A549 (cell line): ENCODE measurements around the gene ZNF560. TPM values are rescaled to one million over a fixed set of nuclear protein-coding genes. Genes with fewer than 3 reads are reported as not detected.

Source experiments
- ATAC-seq, 2 experiments: fragments of 200-7000 bp in 1 of 2; fragments of >200 bp in 1 of 2; cut with Nextera tagmentation in 1 of 2; cut with Tn5 transposase in 1 of 2; 3 replicates each; pipeline versions ENCODE4 v1.8.0 to v1.9.1; 2018 to 2020; ENCODE audit warnings: mild to moderate bottlenecking in 1 of 2, moderate library complexity in 1 of 2
- CTCF ChIA-PET: fragments of 300-600 bp; sonication (Branson Sonifier 250); formaldehyde crosslinking; extraction: SDS; loops from one replicate; lab custom pipeline; 2021; ENCODE audit warnings: antibody characterized with exemption, inconsistent platforms; lab: Yijun Ruan, JAX
- POLR2A ChIA-PET: fragments of 350-600 bp; formaldehyde crosslinking; extraction: SDS; loops from one replicate; lab custom pipeline; 2021; ENCODE audit warnings: antibody characterized with exemption, inconsistent platforms; lab: Yijun Ruan, JAX
- DNase-seq, 2 experiments: peaks; one replicate each; pipeline versions ENCODE4 v3.0.0 to v3.0.0-alpha.2; 2011 to 2016; ENCODE audit warnings: low read depth in 1 of 2, low spot score in 1 of 2
- FAIRE-seq: peaks from 2 replicates; lab custom pipeline; 2011; peaks lifted over from hg19 to GRCh38; lab: Jason Lieb, UNC
- H3K27ac ChIP-seq, 2 experiments: fragments of >200 bp; sonication (Bioruptor Twin); formaldehyde crosslinking; 3 replicates each; pipeline ENCODE4 v1.5.1; 2016 to 2017
- H3K4me1 ChIP-seq: fragments of >200 bp; sonication (Bioruptor Twin); formaldehyde crosslinking; 3 replicates; pipeline ENCODE4 v1.6.1; 2016
- H3K4me2 ChIP-seq: fragments of >200 bp; sonication (Bioruptor Twin); formaldehyde crosslinking; 3 replicates; pipeline ENCODE4 v1.6.1; 2016
- H3K4me3 ChIP-seq: fragments of >200 bp; sonication (Bioruptor Twin); formaldehyde crosslinking; 3 replicates; pipeline ENCODE4 v1.5.1; 2016
- H3K9me3 ChIP-seq: fragments of >200 bp; sonication (Bioruptor Twin); formaldehyde crosslinking; 3 replicates; pipeline ENCODE4 v1.6.1; 2016
- BHLHE40 ChIP-seq: IDR thresholded peaks from 2 replicates; pipeline ENCODE4 v1.6.1; 2012; ENCODE audit warnings: low read depth, low read length, inconsistent platforms
- CBX8 ChIP-seq: fragments of 200-600 bp; sonication (generic); IDR thresholded peaks from 2 replicates; pipeline ENCODE4 v1.6.1; 2016
- CHD2 ChIP-seq: fragments of 150-350 bp; IDR thresholded peaks from 2 replicates; pipeline ENCODE4 v1.6.1; 2014; ENCODE audit warnings: low read length; ENCODE audit not compliant: partially characterized antibody
- EHF ChIP-seq: fragments of 250-450 bp; sonication (Bioruptor Pico); IDR thresholded peaks from 2 replicates; pipeline ENCODE4 v1.5.0; 2020; ENCODE audit warnings: mild to moderate bottlenecking
- EHMT2 ChIP-seq: fragments of 200-600 bp; sonication (generic); IDR thresholded peaks from 2 replicates; pipeline ENCODE4 v1.6.1; 2016; ENCODE audit warnings: antibody characterized with exemption, low read depth, mild to moderate bottlenecking, moderate library complexity
- FOSB ChIP-seq: fragments of 250-450 bp; sonication (Bioruptor Pico); IDR thresholded peaks from 2 replicates; pipeline ENCODE4 v1.5.0; 2020; ENCODE audit warnings: mild to moderate bottlenecking, moderate library complexity
- FOSL2 ChIP-seq, 2 experiments: fragments of 450-650 bp in 1 of 2; fragments of >200 bp in 1 of 2; sonication (Bioruptor Twin) in 1 of 2; formaldehyde crosslinking; IDR thresholded peaks; 2 replicates each; pipeline versions ENCODE4 v1.5.0 to v1.6.1; 2016 to 2020; ENCODE audit warnings: mild to moderate bottlenecking in 1 of 2, moderate library complexity in 1 of 2
- FOXS1 ChIP-seq: fragments of 250-450 bp; sonication (Bioruptor Pico); IDR thresholded peaks from 2 replicates; pipeline ENCODE4 v1.5.0; 2020; ENCODE audit warnings: mild to moderate bottlenecking, moderate library complexity
- HDAC2 ChIP-seq: fragments of 200-600 bp; sonication (generic); IDR thresholded peaks from 2 replicates; pipeline ENCODE4 v1.6.1; 2016
- HOXB13 ChIP-seq: fragments of 250-450 bp; sonication (Bioruptor Pico); IDR thresholded peaks from 2 replicates; pipeline ENCODE4 v1.5.0; 2020; ENCODE audit warnings: low read depth, mild to moderate bottlenecking, moderate library complexity
- JUNB ChIP-seq: fragments of >200 bp; sonication (Bioruptor Twin); formaldehyde crosslinking; IDR thresholded peaks from 2 replicates; pipeline ENCODE4 v1.6.1; 2016
- KDM1A ChIP-seq: fragments of 200-600 bp; sonication (generic); IDR thresholded peaks from 2 replicates; pipeline ENCODE4 v1.6.1; 2016; ENCODE audit warnings: low read depth, mild to moderate bottlenecking
- KDM5A ChIP-seq: fragments of 200-600 bp; sonication (generic); IDR thresholded peaks from 2 replicates; pipeline ENCODE4 v1.6.1; 2016; ENCODE audit warnings: antibody characterized with exemption, mild to moderate bottlenecking
- MAZ ChIP-seq: fragments of 150-350 bp; IDR thresholded peaks from 2 replicates; pipeline ENCODE4 v1.6.1; 2014; ENCODE audit warnings: antibody characterized with exemption, low read depth, low read length, borderline replicate concordance
- NFE2L2 ChIP-seq: fragments of 150-350 bp; conservative IDR thresholded peaks from 2 replicates; pipeline ENCODE4 v1.6.1; 2014; ENCODE audit warnings: low read length
- PHF8 ChIP-seq: fragments of 200-600 bp; sonication (generic); IDR thresholded peaks from 2 replicates; pipeline ENCODE4 v1.6.1; 2016; ENCODE audit warnings: low read depth, mild to moderate bottlenecking, antibody characterized with exemption, moderate library complexity, borderline replicate concordance
- POLR2A ChIP-seq: IDR thresholded peaks from 2 replicates; pipeline ENCODE4 v1.6.1; 2012; ENCODE audit warnings: mild to moderate bottlenecking, low read length
- POLR2AphosphoS2 ChIP-seq: conservative IDR thresholded peaks from 2 replicates; pipeline ENCODE4 v1.6.1; 2012; ENCODE audit warnings: low read length, improper control_type of control experiment, inconsistent platforms
- RAD21 ChIP-seq, 2 experiments: fragments of >200 bp in 1 of 2; sonication (Bioruptor Twin) in 1 of 2; formaldehyde crosslinking in 1 of 2; IDR thresholded peaks in 1 of 2; conservative IDR thresholded peaks in 1 of 2; 2 replicates in 1 of 2; 3 replicates in 1 of 2; pipeline ENCODE4 v1.6.1; 2012 to 2018; ENCODE audit warnings: inconsistent platforms in 1 of 2
- RARB ChIP-seq: fragments of 250-450 bp; sonication (Bioruptor Pico); IDR thresholded peaks from 2 replicates; pipeline ENCODE4 v1.8.0; 2021; ENCODE audit warnings: mild to moderate bottlenecking, moderate library complexity
- SREBF2 ChIP-seq: fragments of 450-650 bp; IDR thresholded peaks from 2 replicates; pipeline ENCODE4 v1.6.1; 2014; ENCODE audit warnings: mild to moderate bottlenecking, moderate library complexity
- TFCP2L1 ChIP-seq: fragments of 250-450 bp; sonication (Bioruptor Pico); IDR thresholded peaks from 2 replicates; pipeline ENCODE4 v1.5.0; 2021; ENCODE audit warnings: mild to moderate bottlenecking
- ZNF302 ChIP-seq: fragments of 250-450 bp; sonication (Bioruptor Pico); IDR thresholded peaks from 2 replicates; pipeline ENCODE4 v1.9.0; 2021; ENCODE audit warnings: inconsistent platforms, mild to moderate bottlenecking, moderate library complexity
- WGBS: methylation state at CpG from one replicate; pipeline ENCODE4 v1.1.6; 2017; ENCODE audit errors: missing lambda C conversion rate; 5-methylcytosine and 5-hydroxymethylcytosine counted together
- polyA plus RNA-seq, 4 experiments: library from polyadenylated mRNA; depleted of rRNA in 3 of 4; stranded (reverse); fragments of >200 nt; fragmentation: RNase III in 1 of 4; extraction: RNeasy Plus Mini Kit Qiagen cat#74134 plus additional on column Dnase treatment in 1 of 4; gene quantifications; 2 replicates in 3 of 4; 3 replicates in 1 of 4; pipeline ENCODE4 v1.2.3, GENCODE V29; 2011 to 2017
- TF ChIP-seq, protein P1 (sequence below): fragments of 250-450 bp; sonication (Bioruptor Pico); IDR thresholded peaks from 2 replicates; pipeline ENCODE4 v1.5.0; 2021; ENCODE audit warnings: mild to moderate bottlenecking, moderate library complexity, borderline replicate concordance
- TF ChIP-seq, protein P2 (sequence below): fragments of 200-600 bp; sonication (generic); IDR thresholded peaks from 2 replicates; pipeline ENCODE4 v1.6.1; 2016; ENCODE audit warnings: antibody characterized with exemption, mild to moderate bottlenecking, moderate library complexity
- TF ChIP-seq, protein P3 (sequence below): fragments of 450-650 bp; IDR thresholded peaks from 2 replicates; pipeline ENCODE4 v1.6.1; 2014; ENCODE audit warnings: antibody characterized with exemption
- TF ChIP-seq, protein P4 (sequence below): IDR thresholded peaks from 2 replicates; pipeline ENCODE4 v1.6.1; 2012; ENCODE audit warnings: low read depth, borderline replicate concordance
- TF ChIP-seq, protein P5 (sequence below): IDR thresholded peaks from 2 replicates; pipeline ENCODE4 v1.6.1; 2012
- TF ChIP-seq, protein P6 (sequence below): fragments of >200 bp; sonication (Bioruptor Twin); formaldehyde crosslinking; IDR thresholded peaks from 2 replicates; pipeline ENCODE4 v1.6.1; 2016
- TF ChIP-seq, protein P7 (sequence below): fragments of >200 bp; sonication (Bioruptor Twin); formaldehyde crosslinking; IDR thresholded peaks from 3 replicates; pipeline ENCODE4 v1.6.1; 2016
- TF ChIP-seq, protein P8 (sequence below): IDR thresholded peaks from 2 replicates; pipeline ENCODE4 v1.6.1; 2012

ZNF560 gene
- polyA plus RNA-seq, 2 of the 4 experiments (the other 2 are of a cell fraction) = not detected

DNA sequence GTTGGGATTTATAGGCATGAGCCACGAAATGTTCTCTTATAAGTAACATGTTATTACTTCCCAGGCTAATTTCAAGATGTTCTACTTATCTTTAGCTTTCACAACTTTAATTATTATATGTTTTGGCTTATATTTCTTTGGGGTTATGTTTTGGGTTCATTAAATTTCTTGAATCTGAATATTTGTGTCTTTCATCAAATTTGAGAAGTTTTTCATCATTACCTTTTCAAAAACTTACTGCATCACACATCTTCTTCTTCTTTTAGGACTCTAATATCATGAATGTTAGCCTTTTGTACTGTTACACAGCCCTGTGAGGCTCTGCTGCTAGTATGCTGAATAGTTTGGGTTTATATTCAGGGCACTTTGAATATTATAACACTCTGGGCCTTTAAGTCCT, 53.4 kb downstream of the ZNF560 start:
- TF ChIP-seq HDAC2 (no peak), BHLHE40 (no peak), CBX8 (no peak), TFCP2L1 (no peak), POLR2AphosphoS2 (no peak), NFE2L2 (no peak), ZNF302 (CRISPR knock-in tag) (no peak), FOSL2 (IDR thresholded peaks at IDR 0.05) (no peak), FOSL2 (CRISPR knock-in tag; IDR thresholded peaks at IDR 0.05) (no peak), CHD2 (no peak), JUNB (no peak), EHF (CRISPR knock-in tag) (no peak), SREBF2 (no peak), FOSB (no peak), POLR2A (no peak), KDM1A (no peak), HOXB13 (CRISPR knock-in tag) (no peak)
- TF ChIP-seq, protein P1, sequence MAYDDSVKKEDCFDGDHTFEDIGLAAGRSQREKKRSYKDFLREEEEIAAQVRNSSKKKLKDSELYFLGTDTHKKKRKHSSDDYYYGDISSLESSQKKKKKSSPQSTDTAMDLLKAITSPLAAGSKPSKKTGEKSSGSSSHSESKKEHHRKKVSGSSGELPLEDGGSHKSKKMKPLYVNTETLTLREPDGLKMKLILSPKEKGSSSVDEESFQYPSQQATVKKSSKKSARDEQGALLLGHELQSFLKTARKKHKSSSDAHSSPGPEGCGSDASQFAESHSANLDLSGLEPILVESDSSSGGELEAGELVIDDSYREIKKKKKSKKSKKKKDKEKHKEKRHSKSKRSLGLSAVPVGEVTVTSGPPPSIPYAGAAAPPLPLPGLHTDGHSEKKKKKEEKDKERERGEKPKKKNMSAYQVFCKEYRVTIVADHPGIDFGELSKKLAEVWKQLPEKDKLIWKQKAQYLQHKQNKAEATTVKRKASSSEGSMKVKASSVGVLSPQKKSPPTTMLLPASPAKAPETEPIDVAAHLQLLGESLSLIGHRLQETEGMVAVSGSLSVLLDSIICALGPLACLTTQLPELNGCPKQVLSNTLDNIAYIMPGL = no peak
- TF ChIP-seq, protein P2, sequence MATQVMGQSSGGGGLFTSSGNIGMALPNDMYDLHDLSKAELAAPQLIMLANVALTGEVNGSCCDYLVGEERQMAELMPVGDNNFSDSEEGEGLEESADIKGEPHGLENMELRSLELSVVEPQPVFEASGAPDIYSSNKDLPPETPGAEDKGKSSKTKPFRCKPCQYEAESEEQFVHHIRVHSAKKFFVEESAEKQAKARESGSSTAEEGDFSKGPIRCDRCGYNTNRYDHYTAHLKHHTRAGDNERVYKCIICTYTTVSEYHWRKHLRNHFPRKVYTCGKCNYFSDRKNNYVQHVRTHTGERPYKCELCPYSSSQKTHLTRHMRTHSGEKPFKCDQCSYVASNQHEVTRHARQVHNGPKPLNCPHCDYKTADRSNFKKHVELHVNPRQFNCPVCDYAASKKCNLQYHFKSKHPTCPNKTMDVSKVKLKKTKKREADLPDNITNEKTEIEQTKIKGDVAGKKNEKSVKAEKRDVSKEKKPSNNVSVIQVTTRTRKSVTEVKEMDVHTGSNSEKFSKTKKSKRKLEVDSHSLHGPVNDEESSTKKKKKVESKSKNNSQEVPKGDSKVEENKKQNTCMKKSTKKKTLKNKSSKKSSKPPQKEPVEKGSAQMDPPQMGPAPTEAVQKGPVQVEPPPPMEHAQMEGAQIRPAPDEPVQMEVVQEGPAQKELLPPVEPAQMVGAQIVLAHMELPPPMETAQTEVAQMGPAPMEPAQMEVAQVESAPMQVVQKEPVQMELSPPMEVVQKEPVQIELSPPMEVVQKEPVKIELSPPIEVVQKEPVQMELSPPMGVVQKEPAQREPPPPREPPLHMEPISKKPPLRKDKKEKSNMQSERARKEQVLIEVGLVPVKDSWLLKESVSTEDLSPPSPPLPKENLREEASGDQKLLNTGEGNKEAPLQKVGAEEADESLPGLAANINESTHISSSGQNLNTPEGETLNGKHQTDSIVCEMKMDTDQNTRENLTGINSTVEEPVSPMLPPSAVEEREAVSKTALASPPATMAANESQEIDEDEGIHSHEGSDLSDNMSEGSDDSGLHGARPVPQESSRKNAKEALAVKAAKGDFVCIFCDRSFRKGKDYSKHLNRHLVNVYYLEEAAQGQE = no peak
- TF ChIP-seq, protein P3, sequence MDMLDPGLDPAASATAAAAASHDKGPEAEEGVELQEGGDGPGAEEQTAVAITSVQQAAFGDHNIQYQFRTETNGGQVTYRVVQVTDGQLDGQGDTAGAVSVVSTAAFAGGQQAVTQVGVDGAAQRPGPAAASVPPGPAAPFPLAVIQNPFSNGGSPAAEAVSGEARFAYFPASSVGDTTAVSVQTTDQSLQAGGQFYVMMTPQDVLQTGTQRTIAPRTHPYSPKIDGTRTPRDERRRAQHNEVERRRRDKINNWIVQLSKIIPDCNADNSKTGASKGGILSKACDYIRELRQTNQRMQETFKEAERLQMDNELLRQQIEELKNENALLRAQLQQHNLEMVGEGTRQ = no peak
- TF ChIP-seq, protein P4, sequence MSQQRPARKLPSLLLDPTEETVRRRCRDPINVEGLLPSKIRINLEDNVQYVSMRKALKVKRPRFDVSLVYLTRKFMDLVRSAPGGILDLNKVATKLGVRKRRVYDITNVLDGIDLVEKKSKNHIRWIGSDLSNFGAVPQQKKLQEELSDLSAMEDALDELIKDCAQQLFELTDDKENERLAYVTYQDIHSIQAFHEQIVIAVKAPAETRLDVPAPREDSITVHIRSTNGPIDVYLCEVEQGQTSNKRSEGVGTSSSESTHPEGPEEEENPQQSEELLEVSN = no peak
- POLR2A ChIA-PET = no interaction called here
- WGBS = 0% methylated on average over 1 of the region's 1 CpG
- Histone ChIP-seq H3K27ac (no peak overlapping the region), H3K4me3 (no peak overlapping the region), H3K4me1 (no peaks in the 10 kb centered on the region), H3K4me2 (no peak overlapping the region), H3K9me3 (peaks cover 10% of the 10 kb centered on the region)
- FAIRE-seq (no peak), ATAC-seq (no peak), DNase-seq (no peak)
- CTCF ChIA-PET = no interaction called here

DNA sequence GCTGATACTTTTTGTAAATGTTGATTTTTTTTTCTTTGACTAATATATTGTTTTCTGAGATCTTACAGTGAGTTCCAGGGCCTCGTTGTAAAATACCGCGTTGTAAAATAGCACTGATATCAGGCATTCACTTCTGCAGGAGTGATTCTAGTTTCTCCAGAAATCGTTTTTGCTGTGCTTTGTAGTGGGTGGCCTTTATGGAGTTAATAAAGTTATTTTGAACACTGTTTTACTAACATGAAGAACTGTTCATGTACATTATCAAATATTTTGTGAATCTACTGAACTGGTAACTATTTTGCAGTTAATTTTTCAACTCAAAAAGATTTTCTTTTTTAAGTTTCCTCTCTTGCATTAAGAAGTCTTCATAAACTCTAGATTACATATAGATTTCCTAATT, 62.1 kb downstream of the ZNF560 start:
- TF ChIP-seq, protein P5, sequence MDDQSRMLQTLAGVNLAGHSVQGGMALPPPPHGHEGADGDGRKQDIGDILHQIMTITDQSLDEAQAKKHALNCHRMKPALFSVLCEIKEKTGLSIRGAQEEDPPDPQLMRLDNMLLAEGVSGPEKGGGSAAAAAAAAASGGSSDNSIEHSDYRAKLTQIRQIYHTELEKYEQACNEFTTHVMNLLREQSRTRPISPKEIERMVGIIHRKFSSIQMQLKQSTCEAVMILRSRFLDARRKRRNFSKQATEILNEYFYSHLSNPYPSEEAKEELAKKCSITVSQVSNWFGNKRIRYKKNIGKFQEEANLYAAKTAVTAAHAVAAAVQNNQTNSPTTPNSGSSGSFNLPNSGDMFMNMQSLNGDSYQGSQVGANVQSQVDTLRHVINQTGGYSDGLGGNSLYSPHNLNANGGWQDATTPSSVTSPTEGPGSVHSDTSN = no peak
- TF ChIP-seq MAZ = no peak
- TF ChIP-seq, protein P6, sequence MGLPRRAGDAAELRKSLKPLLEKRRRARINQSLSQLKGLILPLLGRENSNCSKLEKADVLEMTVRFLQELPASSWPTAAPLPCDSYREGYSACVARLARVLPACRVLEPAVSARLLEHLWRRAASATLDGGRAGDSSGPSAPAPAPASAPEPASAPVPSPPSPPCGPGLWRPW = no peak
- TF ChIP-seq KDM5A = no peak
- TF ChIP-seq RAD21 (conservative IDR thresholded peaks at IDR 0.05 in 1 of 2, IDR thresholded peaks at IDR 0.05 in 1 of 2) = no peak
- no peak for TF ChIP-seq CBX8
- no peak for TF ChIP-seq FOXS1 (CRISPR knock-in tag)
- TF ChIP-seq TFCP2L1 = no peak
- TF ChIP-seq, protein P7, sequence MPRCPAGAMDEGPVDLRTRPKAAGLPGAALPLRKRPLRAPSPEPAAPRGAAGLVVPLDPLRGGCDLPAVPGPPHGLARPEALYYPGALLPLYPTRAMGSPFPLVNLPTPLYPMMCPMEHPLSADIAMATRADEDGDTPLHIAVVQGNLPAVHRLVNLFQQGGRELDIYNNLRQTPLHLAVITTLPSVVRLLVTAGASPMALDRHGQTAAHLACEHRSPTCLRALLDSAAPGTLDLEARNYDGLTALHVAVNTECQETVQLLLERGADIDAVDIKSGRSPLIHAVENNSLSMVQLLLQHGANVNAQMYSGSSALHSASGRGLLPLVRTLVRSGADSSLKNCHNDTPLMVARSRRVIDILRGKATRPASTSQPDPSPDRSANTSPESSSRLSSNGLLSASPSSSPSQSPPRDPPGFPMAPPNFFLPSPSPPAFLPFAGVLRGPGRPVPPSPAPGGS = no peak
- no peak for TF ChIP-seq PHF8
- TF ChIP-seq SREBF2 = no peak
- no peak for TF ChIP-seq EHMT2
- TF ChIP-seq, protein P8, sequence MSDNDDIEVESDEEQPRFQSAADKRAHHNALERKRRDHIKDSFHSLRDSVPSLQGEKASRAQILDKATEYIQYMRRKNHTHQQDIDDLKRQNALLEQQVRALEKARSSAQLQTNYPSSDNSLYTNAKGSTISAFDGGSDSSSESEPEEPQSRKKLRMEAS = no peak
- no peak for TF ChIP-seq HDAC2
- no peak for TF ChIP-seq RARB (CRISPR knock-in tag)
- TF ChIP-seq, all 56 proteins: peak for 0
- no peak for FAIRE-seq
- no peak overlapping the region for H3K4me3 ChIP-seq
- ChIA-PET CTCF (no interaction called here), POLR2A (no interaction called here)
- no peak for DNase-seq
- no peaks in the 10 kb centered on the region for H3K4me1 ChIP-seq
- H3K27ac ChIP-seq = no peak overlapping the region
- WGBS = 82% methylated on average over 4 of the region's 4 CpGs
- no peak overlapping the region; the same call in 2 of the 3 replicates for H3K4me2 ChIP-seq
- ATAC-seq = no peak
- peaks cover 24% of the 10 kb centered on the region for H3K9me3 ChIP-seq
